Astrocyte (in vitro differentiated cells and primary cell): Measurements from ENCODE around the gene MPRIP. TPM values are rescaled to one million over a fixed set of nuclear protein-coding genes. Genes with fewer than 3 reads are reported as not detected.
A peak's percentile ranks its signal among the peaks of the same experiment; 100 is the strongest.
"Not testable (repeated sequence)": the region's sequence is repeated elsewhere in the genome, so short reads cannot be mapped to it uniquely, and the experiment has no call there.

Source experiments
- DNase-seq: peaks from one replicate; pipeline ENCODE4 v3.0.0-alpha.2; 2010; ENCODE audit warnings: low read depth
- FAIRE-seq: peaks from 2 replicates; lab custom pipeline; 2011; peaks lifted over from hg19 to GRCh38; lab: Jason Lieb, UNC
- H2AFZ ChIP-seq: 2 replicates; pipeline ENCODE4 v1.6.0; 2012; ENCODE audit warnings: low read depth, low read length, inconsistent platforms
- H3K27ac ChIP-seq: 2 replicates; pipeline ENCODE4 v1.5.1; 2011; ENCODE audit warnings: low read depth, low read length, inconsistent platforms
- H3K27me3 ChIP-seq: 2 replicates; pipeline ENCODE4 v1.6.0; 2011; ENCODE audit warnings: low read length, inconsistent platforms; ENCODE audit not compliant: insufficient read depth
- H3K36me3 ChIP-seq: 2 replicates; pipeline ENCODE4 v1.5.1; 2011; ENCODE audit warnings: low read length, inconsistent platforms; ENCODE audit not compliant: insufficient read depth
- H3K4me1 ChIP-seq: 2 replicates; pipeline ENCODE4 v1.5.1; 2011; ENCODE audit warnings: low read length, inconsistent platforms; ENCODE audit not compliant: insufficient read depth
- H3K4me2 ChIP-seq: 2 replicates; pipeline ENCODE4 v1.6.0; 2012; ENCODE audit warnings: low read length, inconsistent platforms
- H3K4me3 ChIP-seq: 2 replicates; pipeline ENCODE4 v1.5.1; 2011; ENCODE audit warnings: low read depth, mild to moderate bottlenecking, low read length, inconsistent platforms; ENCODE audit not compliant: insufficient read depth
- H3K79me2 ChIP-seq: 2 replicates; pipeline ENCODE4 v1.6.0; 2012; ENCODE audit warnings: mild to moderate bottlenecking, low read length, inconsistent platforms; ENCODE audit not compliant: insufficient read depth
- H3K9ac ChIP-seq: 2 replicates; pipeline ENCODE4 v1.6.0; 2012; ENCODE audit warnings: mild to moderate bottlenecking, low read length, inconsistent platforms
- H3K9me3 ChIP-seq: 2 replicates; pipeline ENCODE4 v1.5.1; 2012; ENCODE audit warnings: low read depth, mild to moderate bottlenecking, low read length, inconsistent platforms; ENCODE audit not compliant: insufficient read depth
- H4K20me1 ChIP-seq: 2 replicates; pipeline ENCODE4 v1.6.0; 2012; ENCODE audit warnings: low read length, inconsistent platforms; ENCODE audit not compliant: insufficient read depth
- H3K27ac Mint-ChIP-seq: one replicate; pipeline ENCODE4 v1.8.0; 2021; ENCODE audit warnings: mild to moderate bottlenecking, mixed read lengths; ENCODE audit not compliant: unreplicated experiment
- H3K27me3 Mint-ChIP-seq: one replicate; pipeline ENCODE4 v1.8.0; 2021; ENCODE audit warnings: low read depth, mixed read lengths; ENCODE audit not compliant: unreplicated experiment
- H3K36me3 Mint-ChIP-seq: one replicate; pipeline ENCODE4 v1.8.0; 2021; ENCODE audit warnings: low read depth, mixed read lengths; ENCODE audit not compliant: unreplicated experiment
- H3K4me1 Mint-ChIP-seq: one replicate; pipeline ENCODE4 v1.8.0; 2021; ENCODE audit warnings: low read depth, mixed read lengths; ENCODE audit not compliant: unreplicated experiment
- H3K4me3 Mint-ChIP-seq: one replicate; pipeline ENCODE4 v1.8.0; 2021; ENCODE audit warnings: mild to moderate bottlenecking, moderate library complexity, mixed read lengths; ENCODE audit not compliant: unreplicated experiment
- H3K9me3 Mint-ChIP-seq: one replicate; pipeline ENCODE4 v1.8.0; 2021; ENCODE audit warnings: mild to moderate bottlenecking, mixed read lengths; ENCODE audit not compliant: unreplicated experiment
- EZH2 ChIP-seq: IDR thresholded peaks from 2 replicates; pipeline ENCODE4 v1.6.1; 2012; ENCODE audit warnings: mild to moderate bottlenecking, low read length, inconsistent platforms; ENCODE audit not compliant: insufficient read depth
- total RNA-seq: library from RNA; stranded (reverse); gene quantifications from 2 replicates; pipeline ENCODE4 v1.2.1, GENCODE V29; 2021
- TF ChIP-seq, protein P1 (sequence below): IDR thresholded peaks from 2 replicates; pipeline ENCODE4 v1.5.1; 2011; ENCODE audit warnings: low read depth, mild to moderate bottlenecking, inconsistent platforms, low read length, moderate library complexity; ENCODE audit not compliant: insufficient read depth

Gene MPRIP
- total RNA-seq, 1 donor from 2014 or later: 176 TPM

GRCh38 chr17:17015230-17015629 lies 27.0 kb upstream of the MPRIP start:
- H3K4me1 Mint-ChIP-seq: no peaks in the 10 kb centered on the region
- H3K36me3 Mint-ChIP-seq: no peaks in the 10 kb centered on the region
- H3K27ac Mint-ChIP-seq: no peak overlapping the region
- H3K27ac ChIP-seq: no peak overlapping the region
- H3K27me3 ChIP-seq: no peaks in the 10 kb centered on the region
- no peaks in the 10 kb centered on the region for H3K36me3 ChIP-seq
- no peak overlapping the region for H2AFZ ChIP-seq
- no peak for DNase-seq
- H4K20me1 ChIP-seq: no peaks in the 10 kb centered on the region
- no peak overlapping the region for H3K4me3 Mint-ChIP-seq
- H3K79me2 ChIP-seq: no peaks in the 10 kb centered on the region
- peaks cover 6% of the 10 kb centered on the region for H3K27me3 Mint-ChIP-seq
- H3K4me1 ChIP-seq: peaks cover 7% of the 10 kb centered on the region
- H3K9ac ChIP-seq: no peak overlapping the region
- FAIRE-seq: no peak
- H3K9me3 ChIP-seq: no peaks in the 10 kb centered on the region
- no peak for TF ChIP-seq EZH2
- TF ChIP-seq, protein P1, sequence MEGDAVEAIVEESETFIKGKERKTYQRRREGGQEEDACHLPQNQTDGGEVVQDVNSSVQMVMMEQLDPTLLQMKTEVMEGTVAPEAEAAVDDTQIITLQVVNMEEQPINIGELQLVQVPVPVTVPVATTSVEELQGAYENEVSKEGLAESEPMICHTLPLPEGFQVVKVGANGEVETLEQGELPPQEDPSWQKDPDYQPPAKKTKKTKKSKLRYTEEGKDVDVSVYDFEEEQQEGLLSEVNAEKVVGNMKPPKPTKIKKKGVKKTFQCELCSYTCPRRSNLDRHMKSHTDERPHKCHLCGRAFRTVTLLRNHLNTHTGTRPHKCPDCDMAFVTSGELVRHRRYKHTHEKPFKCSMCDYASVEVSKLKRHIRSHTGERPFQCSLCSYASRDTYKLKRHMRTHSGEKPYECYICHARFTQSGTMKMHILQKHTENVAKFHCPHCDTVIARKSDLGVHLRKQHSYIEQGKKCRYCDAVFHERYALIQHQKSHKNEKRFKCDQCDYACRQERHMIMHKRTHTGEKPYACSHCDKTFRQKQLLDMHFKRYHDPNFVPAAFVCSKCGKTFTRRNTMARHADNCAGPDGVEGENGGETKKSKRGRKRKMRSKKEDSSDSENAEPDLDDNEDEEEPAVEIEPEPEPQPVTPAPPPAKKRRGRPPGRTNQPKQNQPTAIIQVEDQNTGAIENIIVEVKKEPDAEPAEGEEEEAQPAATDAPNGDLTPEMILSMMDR: no peak
- peak overlapping the region; percentile 57 for H3K4me2 ChIP-seq
- no peak overlapping the region for H3K4me3 ChIP-seq
- H3K9me3 Mint-ChIP-seq: no peaks in the 10 kb centered on the region

DNA sequence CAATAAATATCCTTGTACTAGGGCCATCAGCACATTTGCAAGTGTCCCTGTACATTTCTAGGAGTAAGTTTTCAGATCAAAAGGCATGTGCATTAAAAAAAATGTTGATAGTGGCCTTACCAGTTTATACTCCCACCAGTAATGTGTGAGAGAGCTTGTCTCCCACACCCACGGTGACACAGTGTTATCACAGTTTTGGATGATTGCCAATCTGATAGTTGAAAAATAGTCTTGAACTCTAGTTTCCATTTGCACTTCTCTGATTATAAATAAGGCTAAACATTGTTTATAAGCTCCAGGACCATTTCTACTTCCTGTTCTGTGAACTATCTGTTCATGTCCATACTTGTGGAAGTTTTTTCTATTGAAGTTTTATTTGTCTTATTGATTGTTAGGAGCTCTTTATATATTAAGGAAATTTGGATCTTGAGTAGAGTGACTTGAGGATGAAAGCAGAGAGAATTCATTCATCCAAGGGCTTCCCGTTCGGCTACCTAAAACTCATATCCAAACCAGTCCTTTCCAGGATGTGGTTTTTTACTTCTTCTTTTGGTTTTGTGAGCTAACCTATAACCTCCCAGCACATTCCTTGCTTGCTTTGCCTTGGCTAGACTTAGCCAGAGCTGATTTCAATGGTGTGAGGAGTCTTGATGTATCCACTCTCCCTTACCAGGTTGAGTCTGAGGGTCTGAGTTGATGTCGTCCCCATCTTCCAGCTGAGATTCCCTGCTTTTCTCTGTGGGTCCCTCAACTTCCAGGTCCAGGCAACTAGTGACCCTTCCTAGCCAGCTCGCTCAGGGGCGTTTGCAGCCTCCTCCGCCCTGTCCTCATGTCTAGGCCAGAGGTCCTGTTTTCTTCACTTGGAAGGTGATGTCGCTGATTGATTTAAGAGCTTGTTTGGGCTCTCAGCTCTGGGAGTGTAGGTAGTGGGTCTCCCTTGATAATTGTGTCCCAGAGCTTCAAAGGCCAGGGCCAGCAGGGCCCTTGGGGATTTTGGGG lies 25.8 kb upstream of the MPRIP start:
- peaks cover 16% of the 10 kb centered on the region for H3K4me1 ChIP-seq
- not testable (repeated sequence) for H3K4me3 Mint-ChIP-seq, H3K9me3 Mint-ChIP-seq, H3K9ac ChIP-seq, H4K20me1 ChIP-seq, H3K27me3 Mint-ChIP-seq, H3K4me1 Mint-ChIP-seq, H3K27me3 ChIP-seq, H3K4me2 ChIP-seq, H3K4me3 ChIP-seq, H3K9me3 ChIP-seq, DNase-seq, H2AFZ ChIP-seq, H3K27ac ChIP-seq, H3K79me2 ChIP-seq, FAIRE-seq, H3K27ac Mint-ChIP-seq, H3K36me3 Mint-ChIP-seq, H3K36me3 ChIP-seq

GRCh38 chr17:17017343-17018014 lies 24.8 kb upstream of the MPRIP start:
- H3K27ac Mint-ChIP-seq: no peak overlapping the region
- no peaks in the 10 kb centered on the region for H3K9me3 Mint-ChIP-seq
- Histone ChIP-seq H3K4me2 (no peak overlapping the region), H3K4me3 (no peak overlapping the region), H4K20me1 (no peaks in the 10 kb centered on the region), H3K79me2 (no peaks in the 10 kb centered on the region), H3K4me1 (peaks cover 20% of the 10 kb centered on the region), H3K27me3 (no peaks in the 10 kb centered on the region), H3K27ac (no peak overlapping the region), H2AFZ (no peak overlapping the region), H3K9ac (no peak overlapping the region), H3K36me3 (no peaks in the 10 kb centered on the region), H3K9me3 (no peaks in the 10 kb centered on the region)
- H3K4me1 Mint-ChIP-seq: peaks cover 5% of the 10 kb centered on the region
- H3K36me3 Mint-ChIP-seq: no peaks in the 10 kb centered on the region
- H3K27me3 Mint-ChIP-seq: peaks cover 6% of the 10 kb centered on the region
- DNase-seq (no peak), FAIRE-seq (no peak)
- TF ChIP-seq, protein P1: no peak
- TF ChIP-seq EZH2: no peak
- H3K4me3 Mint-ChIP-seq: no peak overlapping the region
